ENCODE data around the gene STKLD1.
A peak's percentile ranks its signal among the peaks of the same experiment; 100 is the strongest.

The STKLD1 gene

GRCh38 chr9:133420392-133420827, 44.2 kb downstream of the STKLD1 start:
- peak; percentile 34 for DNase-seq

- DNase-seq = peak; percentile 24
Observed at GRCh38 chr9:133421615-133422542, 45.7 kb downstream of the STKLD1 start, which contains the start of gene ADAMTS13. Gene ADAMTS13 (plus strand): TSS chr9:133422367. CDS start chr9:133422444, 77 bp downstream.

GRCh38 chr9:133423216-133423615, 47.0 kb downstream of the STKLD1 start:
- DNase-seq = no peak

GRCh38 chr9:133424187-133424586, 48.0 kb downstream of the STKLD1 start:
- DNase-seq = no peak

- no peak for DNase-seq
Observed at GRCh38 chr9:133425049-133425632, 49.0 kb downstream of the STKLD1 start.

GRCh38 chr9:133426011-133426410, 49.8 kb downstream of the STKLD1 start:
- no peak for DNase-seq

GRCh38 chr9:133427658-133428348, 51.6 kb downstream of the STKLD1 start:
- DNase-seq = no peak

- no peak for DNase-seq
Observed at GRCh38 chr9:133428617-133429101, 52.5 kb downstream of the STKLD1 start.

GRCh38 chr9:133429214-133429613, 53.0 kb downstream of the STKLD1 start:
- no peak for DNase-seq

- no peak for DNase-seq
Observed at GRCh38 chr9:133429641-133430161, 53.5 kb downstream of the STKLD1 start.

- no peak for DNase-seq
Observed at GRCh38 chr9:133430244-133430643, 54.1 kb downstream of the STKLD1 start.

- DNase-seq = no peak
Observed at GRCh38 chr9:133433351-133433843, 57.2 kb downstream of the STKLD1 start.

GRCh38 chr9:133436681-133437080, 60.5 kb downstream of the STKLD1 start:
- DNase-seq = no peak

- no peak for DNase-seq
Observed at GRCh38 chr9:133437753-133438531, 61.8 kb downstream of the STKLD1 start.

GRCh38 chr9:133439337-133439736, 63.2 kb downstream of the STKLD1 start:
- no peak for DNase-seq

GRCh38 chr9:133440874-133441273, 64.7 kb downstream of the STKLD1 start:
- no peak for DNase-seq

GRCh38 chr9:133441571-133441970, 65.4 kb downstream of the STKLD1 start:
- DNase-seq = no peak

- DNase-seq = no peak
Observed at GRCh38 chr9:133443248-133443647, 67.1 kb downstream of the STKLD1 start.

- no peak for DNase-seq
Observed at GRCh38 chr9:133443982-133444381, 67.8 kb downstream of the STKLD1 start.

GRCh38 chr9:133445293-133445969, 69.3 kb downstream of the STKLD1 start:
- no peak for DNase-seq

- no peak for DNase-seq
Observed at GRCh38 chr9:133448487-133448972, 72.4 kb downstream of the STKLD1 start.
